Measurements from ENCODE around the gene CBFA2T3.

The CBFA2T3 gene

DNA sequence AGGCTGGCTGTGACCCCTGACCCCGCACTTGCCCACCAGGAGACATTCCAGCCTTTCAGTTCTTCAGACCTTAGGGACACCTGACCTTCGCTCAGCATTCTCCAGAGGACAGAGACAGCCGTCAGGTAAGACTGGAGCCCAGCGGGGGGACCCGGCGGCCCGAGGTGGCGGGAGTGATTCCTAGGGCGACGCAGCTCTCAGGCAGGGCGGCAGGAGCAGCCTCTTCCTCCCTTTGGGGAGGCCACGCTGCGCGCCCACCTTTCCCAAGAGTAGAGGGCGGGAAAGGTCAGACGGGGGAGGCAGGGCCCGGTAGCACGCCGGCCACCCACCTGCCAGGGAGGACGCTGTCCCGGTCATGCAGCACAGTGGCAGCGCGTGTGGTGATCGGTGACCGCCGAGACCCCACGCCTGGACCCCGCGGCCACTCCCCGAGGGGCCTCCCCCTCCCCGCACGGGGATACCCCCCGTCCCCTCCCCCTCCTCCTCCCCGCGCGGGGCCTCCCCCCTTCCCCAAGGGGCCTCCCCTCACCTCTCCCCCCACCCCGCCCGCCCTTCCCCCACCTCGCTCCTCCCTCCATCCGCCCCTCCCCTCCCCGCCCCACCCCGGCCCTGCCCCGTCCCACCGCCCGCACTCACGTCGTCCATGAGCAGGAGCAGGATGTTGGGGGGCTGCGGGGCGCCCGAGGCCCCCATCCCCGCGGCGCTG is 120.7 kb downstream of the CBFA2T3 start:
- TF ChIP-seq, protein P1, sequence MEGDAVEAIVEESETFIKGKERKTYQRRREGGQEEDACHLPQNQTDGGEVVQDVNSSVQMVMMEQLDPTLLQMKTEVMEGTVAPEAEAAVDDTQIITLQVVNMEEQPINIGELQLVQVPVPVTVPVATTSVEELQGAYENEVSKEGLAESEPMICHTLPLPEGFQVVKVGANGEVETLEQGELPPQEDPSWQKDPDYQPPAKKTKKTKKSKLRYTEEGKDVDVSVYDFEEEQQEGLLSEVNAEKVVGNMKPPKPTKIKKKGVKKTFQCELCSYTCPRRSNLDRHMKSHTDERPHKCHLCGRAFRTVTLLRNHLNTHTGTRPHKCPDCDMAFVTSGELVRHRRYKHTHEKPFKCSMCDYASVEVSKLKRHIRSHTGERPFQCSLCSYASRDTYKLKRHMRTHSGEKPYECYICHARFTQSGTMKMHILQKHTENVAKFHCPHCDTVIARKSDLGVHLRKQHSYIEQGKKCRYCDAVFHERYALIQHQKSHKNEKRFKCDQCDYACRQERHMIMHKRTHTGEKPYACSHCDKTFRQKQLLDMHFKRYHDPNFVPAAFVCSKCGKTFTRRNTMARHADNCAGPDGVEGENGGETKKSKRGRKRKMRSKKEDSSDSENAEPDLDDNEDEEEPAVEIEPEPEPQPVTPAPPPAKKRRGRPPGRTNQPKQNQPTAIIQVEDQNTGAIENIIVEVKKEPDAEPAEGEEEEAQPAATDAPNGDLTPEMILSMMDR (IDR thresholded peaks at IDR 0.05; ENCODE audit: low read depth, low read length, missing control alignments) = no peak
- H3K4me3 ChIP-seq (replicated peaks; ENCODE audit: low read depth, low read length) = peak overlapping the region; percentile 98
- no peak for DNase-seq (ENCODE audit: extremely low read depth, low read depth)

DNA sequence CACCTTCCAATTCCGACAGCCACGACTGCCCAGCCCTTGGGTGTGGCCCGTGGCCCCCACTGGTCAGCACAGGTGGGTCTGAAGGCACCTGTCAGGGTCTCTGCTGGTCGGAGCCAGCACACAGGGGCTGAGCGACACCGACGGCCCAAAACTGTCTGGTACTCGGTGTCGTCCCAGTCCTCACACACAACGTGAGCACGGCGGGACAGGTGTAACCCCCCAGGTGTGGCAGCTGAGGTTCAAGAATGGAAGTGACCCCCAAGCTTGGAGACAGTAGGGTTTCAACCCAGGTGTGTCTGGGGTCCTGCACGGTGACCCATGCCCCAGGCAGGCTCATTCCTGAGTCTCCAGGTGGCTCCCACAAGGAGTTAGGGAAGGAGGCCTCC is 121.3 kb downstream of the CBFA2T3 start:
- no peak for DNase-seq (ENCODE audit: extremely low read depth, low read depth)
- TF ChIP-seq, protein P1 (IDR thresholded peaks at IDR 0.05; ENCODE audit: low read depth, low read length, missing control alignments) = no peak
- H3K4me3 ChIP-seq (replicated peaks; ENCODE audit: low read depth, low read length) = peak overlapping the region; percentile 98

DNA sequence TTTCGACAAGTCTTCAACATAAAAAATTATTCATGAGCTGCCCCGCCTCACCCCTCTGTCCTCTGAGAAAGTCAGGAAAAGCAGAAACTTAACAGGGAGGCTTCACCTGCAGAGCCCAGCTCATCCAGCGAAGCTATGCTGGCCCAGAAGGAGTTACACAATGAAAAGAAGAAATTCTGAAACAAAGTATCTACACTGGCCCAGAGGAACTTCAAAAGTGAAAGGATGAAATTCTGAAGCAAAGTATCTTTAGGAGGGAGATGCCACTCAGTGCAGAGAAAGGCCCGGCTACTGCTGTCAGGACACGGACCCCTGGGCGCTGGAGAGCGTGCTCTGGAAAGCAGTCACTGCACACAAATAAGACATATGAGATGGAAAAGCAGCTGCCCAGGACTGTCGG is 121.8 kb downstream of the CBFA2T3 start:
- H3K4me3 ChIP-seq (replicated peaks; ENCODE audit: low read depth, low read length) = no peak overlapping the region
- TF ChIP-seq, protein P1 (IDR thresholded peaks at IDR 0.05; ENCODE audit: low read depth, low read length, missing control alignments) = no peak
- DNase-seq (ENCODE audit: extremely low read depth, low read depth) = no peak

DNA sequence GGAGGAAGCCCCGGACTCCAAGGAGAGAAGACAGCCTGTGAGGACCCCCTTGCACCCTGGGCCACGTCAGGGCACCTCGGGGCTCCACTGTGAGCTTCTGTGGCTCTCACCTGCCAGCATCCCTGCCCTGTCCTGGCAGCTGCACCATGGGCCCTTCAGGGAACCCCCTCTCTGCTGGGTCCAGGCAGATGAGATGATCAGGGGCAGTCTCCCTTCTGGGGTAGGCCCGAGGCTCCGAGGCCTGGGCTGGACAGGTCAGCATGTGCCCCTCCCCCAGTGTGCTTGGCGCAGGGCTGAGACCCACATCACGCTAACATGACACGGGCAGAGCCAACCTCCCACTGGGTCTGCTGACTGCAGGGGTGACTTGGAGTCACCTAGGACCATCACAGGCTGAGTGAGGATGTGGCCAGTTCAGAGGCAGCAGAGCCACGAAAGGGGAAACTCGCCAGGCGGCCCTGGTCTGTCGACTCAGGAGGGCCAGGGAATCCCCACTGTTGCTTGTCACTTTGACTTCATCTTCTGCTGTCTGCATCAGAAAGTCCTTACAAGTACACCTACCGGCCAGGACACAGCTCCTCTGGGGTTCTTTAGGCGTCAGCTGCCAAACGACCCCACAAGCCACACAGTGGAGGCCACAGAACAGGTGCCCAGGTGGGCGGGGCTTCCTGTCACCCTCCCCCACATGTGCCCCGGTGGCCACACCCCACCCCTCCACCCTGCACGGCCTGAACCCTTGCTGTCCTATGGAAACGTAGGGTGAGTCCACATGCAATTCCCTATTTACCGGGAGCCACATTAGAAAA is 122.5 kb downstream of the CBFA2T3 start:
- TF ChIP-seq, protein P1 (IDR thresholded peaks at IDR 0.05; ENCODE audit: low read depth, low read length, missing control alignments) = no peak
- no peak overlapping the region for H3K4me3 ChIP-seq (replicated peaks; ENCODE audit: low read depth, low read length)
- DNase-seq (ENCODE audit: extremely low read depth, low read depth) = no peak

DNA sequence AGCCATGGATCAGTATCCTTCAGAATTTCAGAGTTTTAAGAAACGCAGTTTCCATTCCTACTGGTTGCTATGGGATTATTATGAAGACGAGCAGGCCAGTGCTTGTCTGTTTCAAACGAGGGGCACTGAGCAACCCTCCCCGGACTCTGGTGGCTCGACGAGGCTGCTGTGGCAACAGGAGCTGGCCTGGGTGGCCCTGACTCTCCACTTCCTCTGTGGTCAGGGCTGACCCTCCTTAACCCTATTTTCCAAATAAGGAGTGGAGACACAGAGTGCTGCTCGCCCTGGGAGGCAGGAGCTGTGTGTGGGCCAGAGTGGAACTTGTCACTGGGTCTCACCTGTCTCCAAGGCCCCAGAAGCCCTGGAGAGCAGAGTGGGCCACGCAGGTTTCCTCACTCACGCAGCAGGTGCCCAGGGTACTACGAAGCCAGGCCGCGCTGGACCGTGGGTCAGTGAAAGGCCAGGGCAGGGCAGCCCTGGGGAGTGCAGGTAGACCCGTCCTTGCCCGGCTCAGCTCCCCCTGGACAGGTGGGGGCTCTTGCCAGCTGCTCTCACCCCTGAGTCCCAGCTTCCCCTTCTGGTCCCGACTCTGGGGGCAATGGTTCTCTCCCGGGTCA is 123.6 kb downstream of the CBFA2T3 start:
- H3K4me3 ChIP-seq (replicated peaks; ENCODE audit: low read depth, low read length) = no peak overlapping the region
- DNase-seq (ENCODE audit: extremely low read depth, low read depth) = no peak
- TF ChIP-seq, protein P1 (IDR thresholded peaks at IDR 0.05; ENCODE audit: low read depth, low read length, missing control alignments) = no peak

DNA sequence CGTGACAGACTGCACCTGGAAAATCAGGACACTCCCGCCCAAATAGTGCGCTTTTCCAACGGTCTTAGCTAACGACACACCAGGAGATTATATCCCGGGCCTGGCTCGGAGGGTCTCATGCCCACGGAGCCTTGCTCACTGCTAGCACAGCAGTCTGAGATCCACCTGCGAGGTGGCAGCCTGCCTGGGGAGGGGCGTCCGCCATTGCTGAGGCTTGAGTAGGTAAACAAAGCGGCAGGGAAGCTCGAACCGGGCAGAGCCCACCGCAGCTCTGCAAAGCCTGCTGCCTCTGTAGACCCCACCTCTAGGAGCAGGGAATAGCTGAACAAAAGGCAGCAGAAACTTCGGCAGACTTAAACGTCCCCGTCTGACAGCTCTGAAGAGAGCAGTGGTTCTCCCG is 125.4 kb downstream of the CBFA2T3 start:
- no peak overlapping the region for H3K4me3 ChIP-seq (replicated peaks; ENCODE audit: low read depth, low read length)
- TF ChIP-seq, protein P1 (IDR thresholded peaks at IDR 0.05; ENCODE audit: low read depth, low read length, missing control alignments) = no peak
- DNase-seq (ENCODE audit: extremely low read depth, low read depth) = no peak

All from HFF-Myc (cell line).